ENCODE data around the gene LRRC8D. TPM values are rescaled to one million over a fixed set of nuclear protein-coding genes. Genes with fewer than 3 reads are reported as not detected.
A peak's percentile ranks its signal among the peaks of the same experiment; 100 is the strongest.

The LRRC8D gene
- total and polyA plus RNA-seq, 9 of the 15 experiments (the other 6 are each of a cell fraction or from before 2014, with no cell fraction given): 3.4 to 53.9 (median 15.9) TPM

DNA sequence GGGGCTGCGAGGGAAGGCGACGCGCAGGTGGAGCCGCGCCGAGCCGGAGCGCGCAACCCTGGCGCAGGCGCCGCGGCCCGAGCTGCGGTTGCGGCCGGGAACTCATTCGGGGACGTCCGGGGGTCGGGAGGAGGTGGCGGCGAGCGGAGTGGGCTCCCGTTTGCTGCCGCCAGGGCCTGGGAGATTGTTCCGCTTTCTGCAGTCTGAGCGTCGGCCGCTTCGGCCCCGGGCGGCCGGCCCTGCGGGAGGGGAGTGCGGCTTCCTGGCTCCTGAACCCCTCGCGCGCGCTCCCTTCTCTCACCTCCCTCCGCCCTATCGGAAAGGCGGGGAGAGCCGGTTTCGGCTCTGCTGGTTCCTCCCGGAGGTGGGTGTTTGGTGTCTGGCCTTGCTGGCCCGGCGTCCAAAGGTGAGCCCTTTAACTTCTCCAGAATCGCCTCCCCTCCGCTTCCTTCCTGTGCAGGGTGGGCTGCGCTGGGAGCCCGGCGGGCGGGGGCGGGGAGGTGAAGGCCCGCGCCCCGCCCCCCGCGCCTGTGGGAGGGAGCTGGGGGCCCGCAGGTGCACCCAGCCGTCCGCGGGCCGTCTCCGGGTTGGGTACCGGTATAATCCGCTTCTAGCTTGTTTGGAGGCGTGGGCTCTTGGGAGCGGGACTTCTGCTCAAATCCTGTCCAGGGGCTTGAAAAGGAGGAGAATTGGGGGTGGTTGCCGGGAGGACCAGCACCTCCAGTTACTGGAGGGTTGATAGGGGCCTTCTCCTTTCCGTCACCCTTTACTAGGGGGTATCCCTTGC is 683 bp downstream of the LRRC8D start (continued):
- TF ChIP-seq, protein P1, sequence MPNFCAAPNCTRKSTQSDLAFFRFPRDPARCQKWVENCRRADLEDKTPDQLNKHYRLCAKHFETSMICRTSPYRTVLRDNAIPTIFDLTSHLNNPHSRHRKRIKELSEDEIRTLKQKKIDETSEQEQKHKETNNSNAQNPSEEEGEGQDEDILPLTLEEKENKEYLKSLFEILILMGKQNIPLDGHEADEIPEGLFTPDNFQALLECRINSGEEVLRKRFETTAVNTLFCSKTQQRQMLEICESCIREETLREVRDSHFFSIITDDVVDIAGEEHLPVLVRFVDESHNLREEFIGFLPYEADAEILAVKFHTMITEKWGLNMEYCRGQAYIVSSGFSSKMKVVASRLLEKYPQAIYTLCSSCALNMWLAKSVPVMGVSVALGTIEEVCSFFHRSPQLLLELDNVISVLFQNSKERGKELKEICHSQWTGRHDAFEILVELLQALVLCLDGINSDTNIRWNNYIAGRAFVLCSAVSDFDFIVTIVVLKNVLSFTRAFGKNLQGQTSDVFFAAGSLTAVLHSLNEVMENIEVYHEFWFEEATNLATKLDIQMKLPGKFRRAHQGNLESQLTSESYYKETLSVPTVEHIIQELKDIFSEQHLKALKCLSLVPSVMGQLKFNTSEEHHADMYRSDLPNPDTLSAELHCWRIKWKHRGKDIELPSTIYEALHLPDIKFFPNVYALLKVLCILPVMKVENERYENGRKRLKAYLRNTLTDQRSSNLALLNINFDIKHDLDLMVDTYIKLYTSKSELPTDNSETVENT (CRISPR knock-in tag; IDR thresholded peaks at IDR 0.05): no peak
- TF ChIP-seq ZNF507 (tag; conservative IDR thresholded peaks at IDR 0.05): no peak
- TF ChIP-seq ZNF121 (CRISPR knock-in tag; conservative IDR thresholded peaks at IDR 0.05): no peak
- TF ChIP-seq ZBED1 (IDR thresholded peaks at IDR 0.05): no peak
- no peak for TF ChIP-seq NCOA2 (IDR thresholded peaks at IDR 0.05; ENCODE audit: partially characterized antibody in 2 of 2)
- TF ChIP-seq MCM3 (IDR thresholded peaks at IDR 0.05): no peak
- no peak for TF ChIP-seq ZNF316 (IDR thresholded peaks at IDR 0.05)
- TF ChIP-seq SP1 (CRISPR knock-in tag; IDR thresholded peaks at IDR 0.05): peak; percentile 28; the same call in 1 of the 2 replicates
- TF ChIP-seq, protein P2, sequence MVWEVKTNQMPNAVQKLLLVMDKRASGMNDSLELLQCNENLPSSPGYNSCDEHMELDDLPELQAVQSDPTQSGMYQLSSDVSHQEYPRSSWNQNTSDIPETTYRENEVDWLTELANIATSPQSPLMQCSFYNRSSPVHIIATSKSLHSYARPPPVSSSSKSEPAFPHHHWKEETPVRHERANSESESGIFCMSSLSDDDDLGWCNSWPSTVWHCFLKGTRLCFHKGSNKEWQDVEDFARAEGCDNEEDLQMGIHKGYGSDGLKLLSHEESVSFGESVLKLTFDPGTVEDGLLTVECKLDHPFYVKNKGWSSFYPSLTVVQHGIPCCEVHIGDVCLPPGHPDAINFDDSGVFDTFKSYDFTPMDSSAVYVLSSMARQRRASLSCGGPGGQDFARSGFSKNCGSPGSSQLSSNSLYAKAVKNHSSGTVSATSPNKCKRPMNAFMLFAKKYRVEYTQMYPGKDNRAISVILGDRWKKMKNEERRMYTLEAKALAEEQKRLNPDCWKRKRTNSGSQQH (CRISPR knock-in tag; IDR thresholded peaks at IDR 0.05): no peak
- no peak for TF ChIP-seq SREBF2 (CRISPR knock-in tag; IDR thresholded peaks at IDR 0.05)
- no peak for TF ChIP-seq ZKSCAN3 (CRISPR knock-in tag; IDR thresholded peaks at IDR 0.05)
- TF ChIP-seq EGR1 (conservative IDR thresholded peaks at IDR 0.05): peak; percentile 79
- TF ChIP-seq RBBP5 (IDR thresholded peaks at IDR 0.05; ENCODE audit: borderline replicate concordance, insufficient read depth, low read length, poor library complexity, severe bottlenecking): peak; percentile 90
- peak; percentile 32 for TF ChIP-seq SMAD4 (CRISPR knock-in tag; conservative IDR thresholded peaks at IDR 0.05)
- no peak for TF ChIP-seq HDAC6 (IDR thresholded peaks at IDR 0.05; ENCODE audit: low read depth, low read length)
- TF ChIP-seq EP400 (IDR thresholded peaks at IDR 0.05): peak; percentile 86
- TF ChIP-seq SIN3A (IDR thresholded peaks at IDR 0.05; ENCODE audit: borderline replicate concordance in 2 of 2, control insufficient read depth in 1 of 2, low read depth in 2 of 2, low read length in 2 of 2): 0 out of 4 replicates have a peak, but pooled peaks of 1 of the 2 experiments have one; percentile 41
- no peak for TF ChIP-seq ZNF780A (CRISPR knock-in tag; IDR thresholded peaks at IDR 0.05)
- TF ChIP-seq, protein P3, sequence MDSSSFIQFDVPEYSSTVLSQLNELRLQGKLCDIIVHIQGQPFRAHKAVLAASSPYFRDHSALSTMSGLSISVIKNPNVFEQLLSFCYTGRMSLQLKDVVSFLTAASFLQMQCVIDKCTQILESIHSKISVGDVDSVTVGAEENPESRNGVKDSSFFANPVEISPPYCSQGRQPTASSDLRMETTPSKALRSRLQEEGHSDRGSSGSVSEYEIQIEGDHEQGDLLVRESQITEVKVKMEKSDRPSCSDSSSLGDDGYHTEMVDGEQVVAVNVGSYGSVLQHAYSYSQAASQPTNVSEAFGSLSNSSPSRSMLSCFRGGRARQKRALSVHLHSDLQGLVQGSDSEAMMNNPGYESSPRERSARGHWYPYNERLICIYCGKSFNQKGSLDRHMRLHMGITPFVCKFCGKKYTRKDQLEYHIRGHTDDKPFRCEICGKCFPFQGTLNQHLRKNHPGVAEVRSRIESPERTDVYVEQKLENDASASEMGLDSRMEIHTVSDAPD (CRISPR knock-in tag; IDR thresholded peaks at IDR 0.05): no peak
- no peak for TF ChIP-seq DPF2 (IDR thresholded peaks at IDR 0.05)
- TF ChIP-seq MXI1 (IDR thresholded peaks at IDR 0.05; ENCODE audit: low read depth, low read length): no peak
- peak; percentile 60; the same call in 1 of the 2 replicates for TF ChIP-seq LCOR (CRISPR knock-in tag; IDR thresholded peaks at IDR 0.05)
- TF ChIP-seq, protein P4, sequence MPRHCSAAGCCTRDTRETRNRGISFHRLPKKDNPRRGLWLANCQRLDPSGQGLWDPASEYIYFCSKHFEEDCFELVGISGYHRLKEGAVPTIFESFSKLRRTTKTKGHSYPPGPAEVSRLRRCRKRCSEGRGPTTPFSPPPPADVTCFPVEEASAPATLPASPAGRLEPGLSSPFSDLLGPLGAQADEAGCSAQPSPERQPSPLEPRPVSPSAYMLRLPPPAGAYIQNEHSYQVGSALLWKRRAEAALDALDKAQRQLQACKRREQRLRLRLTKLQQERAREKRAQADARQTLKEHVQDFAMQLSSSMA (CRISPR knock-in tag; IDR thresholded peaks at IDR 0.05): 0 out of 2 replicates have a peak, but pooled peaks have one; percentile 63
- TF ChIP-seq ZNF589 (CRISPR knock-in tag; IDR thresholded peaks at IDR 0.05; ENCODE audit: low read depth): no peak
- TF ChIP-seq RUNX1 (IDR thresholded peaks at IDR 0.05; ENCODE audit: low read depth): no peak
